GM21786 (cell line): ENCODE measurements around the gene TUBGCP6.

Experiments used
- ATAC-seq: cut with Tn5 transposase; IDR thresholded peaks from one replicate; pipeline ENCODE4 v1.9.1; 2021; ENCODE audit not compliant: unreplicated experiment

TUBGCP6 gene

DNA sequence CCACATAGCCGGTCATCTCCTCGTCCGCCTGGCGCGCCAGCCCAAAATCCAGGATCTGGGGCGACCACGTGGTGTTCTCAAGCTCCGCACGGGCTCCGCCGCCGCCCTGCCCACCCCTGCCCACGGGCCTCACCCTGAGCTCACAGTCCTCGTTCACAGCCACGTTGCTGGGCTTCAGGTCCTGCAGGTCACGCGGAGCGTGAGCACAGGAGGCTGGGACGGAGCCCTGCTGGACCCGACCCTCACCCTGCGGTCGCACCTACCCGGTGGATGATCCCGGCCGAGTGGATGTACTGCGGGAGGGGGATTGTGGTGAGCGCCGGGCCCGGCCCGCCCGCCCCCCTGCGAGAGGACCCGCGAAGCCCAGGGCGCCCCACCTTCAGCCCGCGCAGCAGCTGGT, 22.2 kb upstream of the TUBGCP6 start:
- ATAC-seq: no peak

DNA sequence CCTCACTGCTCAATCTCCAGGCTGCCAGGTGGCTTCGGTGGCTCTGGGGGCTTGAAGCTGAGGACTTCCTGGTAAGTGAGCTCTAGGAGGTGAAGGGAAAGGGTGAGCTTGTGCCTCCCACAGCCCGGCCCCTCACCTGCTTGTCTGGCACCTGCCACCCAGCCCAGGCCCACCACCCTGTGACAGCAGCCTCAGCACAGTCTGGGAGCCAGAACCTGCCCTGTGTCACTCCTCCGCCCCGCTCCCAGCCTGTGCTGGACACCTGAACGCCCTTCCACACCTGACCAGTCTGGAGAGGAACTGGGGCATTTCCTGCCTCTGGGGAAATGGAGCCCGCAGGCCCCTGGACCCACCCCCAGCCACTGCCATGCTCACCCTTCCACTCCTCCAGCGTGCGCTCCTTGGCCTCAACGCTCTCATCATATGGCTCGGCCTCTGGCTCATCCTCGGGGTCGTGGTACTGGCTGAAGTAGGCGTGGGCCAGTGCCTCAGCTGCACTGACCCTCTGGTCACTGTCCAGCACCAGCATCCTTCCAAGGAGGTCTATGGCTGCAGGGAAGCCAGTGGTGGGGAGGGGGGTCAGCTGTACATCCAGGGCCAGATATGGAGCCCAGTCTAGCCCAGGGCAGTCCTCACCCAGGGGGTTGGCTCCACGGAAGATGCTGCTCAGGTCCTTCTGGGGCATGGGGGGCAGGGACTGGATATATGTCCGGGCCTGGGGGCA, 20.3 kb upstream of the TUBGCP6 start:
- ATAC-seq: no peak

DNA sequence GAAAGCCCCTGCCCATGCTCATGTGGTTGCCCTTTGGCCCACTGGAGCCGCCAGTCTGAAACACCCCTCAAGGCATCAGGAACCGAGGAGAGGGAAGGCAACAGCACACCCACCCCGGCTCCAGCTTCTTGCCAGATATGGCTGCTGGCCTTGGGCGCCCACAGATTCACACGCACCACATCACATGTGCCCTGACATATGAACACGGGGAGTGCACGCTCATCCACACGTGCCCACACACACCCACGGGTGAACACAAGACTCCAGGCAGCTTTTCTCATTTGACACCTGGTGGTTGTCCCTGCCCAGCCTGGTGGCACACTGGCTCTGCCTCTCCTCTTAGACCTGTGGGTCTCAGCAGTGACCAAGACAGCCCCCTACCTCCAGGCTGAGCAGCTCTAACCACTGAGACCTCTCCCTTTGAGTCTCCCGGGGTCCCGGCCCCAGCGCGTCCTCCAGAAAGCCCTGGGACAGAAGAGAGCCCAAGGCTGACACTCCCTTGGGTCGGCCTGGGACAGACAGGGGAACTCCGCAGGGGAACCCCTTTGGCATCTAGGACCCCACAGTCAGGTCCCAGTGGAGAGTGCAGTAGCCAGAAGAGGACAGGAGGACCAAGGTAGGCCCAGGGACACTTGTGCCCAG, 19.4 kb upstream of the TUBGCP6 start:
- no peak for ATAC-seq

DNA sequence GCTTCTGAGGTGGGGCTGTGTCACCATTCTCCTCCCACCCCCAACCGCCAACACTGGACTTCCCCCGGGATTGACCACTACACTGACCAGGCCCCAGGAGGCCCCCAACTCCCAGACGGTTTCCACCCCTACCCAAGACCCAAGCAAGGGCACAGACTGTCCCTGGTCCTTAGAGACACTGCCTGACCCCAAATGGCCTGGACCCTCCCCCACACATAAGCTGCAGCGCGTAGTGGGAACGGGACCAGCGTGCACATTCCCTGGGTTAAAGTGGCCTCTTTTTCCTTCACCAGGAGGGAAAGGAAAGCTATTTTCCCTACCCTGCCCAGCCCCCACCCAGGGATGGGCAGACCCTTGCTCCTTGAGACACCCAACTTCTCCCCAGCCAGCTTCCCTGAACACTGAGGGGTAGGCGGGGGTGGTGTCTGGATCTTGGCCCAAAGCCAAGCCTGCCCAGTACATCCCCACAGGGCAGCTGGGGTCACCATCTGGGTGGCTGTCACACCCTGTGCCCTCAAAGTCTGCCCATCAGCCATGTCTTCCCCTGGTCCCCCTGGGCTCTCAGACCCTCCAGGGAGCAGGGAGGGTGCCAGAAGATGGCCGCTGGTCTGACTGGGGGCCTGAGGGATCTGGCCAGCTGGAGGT, 18.3 kb upstream of the TUBGCP6 start:
- no peak for ATAC-seq

DNA sequence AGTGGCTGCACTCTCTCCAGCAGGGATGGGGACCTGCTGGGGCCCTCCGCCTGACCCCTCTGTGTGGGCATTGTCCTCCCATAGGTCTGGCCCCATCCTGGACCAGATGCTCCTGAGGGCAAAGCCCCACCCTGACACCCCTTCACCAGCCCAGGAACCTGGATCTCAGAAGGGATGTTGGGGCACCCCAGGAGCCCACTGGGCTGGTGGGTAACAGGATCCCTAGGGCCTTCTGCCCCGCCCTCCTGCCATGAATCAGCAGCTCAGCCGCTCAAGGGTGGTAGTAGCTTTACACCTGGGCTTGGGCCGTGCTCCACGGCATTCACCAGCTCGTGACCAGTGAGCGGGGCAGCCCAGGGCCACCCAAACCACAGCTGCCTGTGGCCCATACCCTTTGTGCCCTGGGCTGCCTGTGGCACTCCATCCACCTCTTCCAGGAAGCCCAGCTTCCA, 17.7 kb upstream of the TUBGCP6 start:
- ATAC-seq: no peak

DNA sequence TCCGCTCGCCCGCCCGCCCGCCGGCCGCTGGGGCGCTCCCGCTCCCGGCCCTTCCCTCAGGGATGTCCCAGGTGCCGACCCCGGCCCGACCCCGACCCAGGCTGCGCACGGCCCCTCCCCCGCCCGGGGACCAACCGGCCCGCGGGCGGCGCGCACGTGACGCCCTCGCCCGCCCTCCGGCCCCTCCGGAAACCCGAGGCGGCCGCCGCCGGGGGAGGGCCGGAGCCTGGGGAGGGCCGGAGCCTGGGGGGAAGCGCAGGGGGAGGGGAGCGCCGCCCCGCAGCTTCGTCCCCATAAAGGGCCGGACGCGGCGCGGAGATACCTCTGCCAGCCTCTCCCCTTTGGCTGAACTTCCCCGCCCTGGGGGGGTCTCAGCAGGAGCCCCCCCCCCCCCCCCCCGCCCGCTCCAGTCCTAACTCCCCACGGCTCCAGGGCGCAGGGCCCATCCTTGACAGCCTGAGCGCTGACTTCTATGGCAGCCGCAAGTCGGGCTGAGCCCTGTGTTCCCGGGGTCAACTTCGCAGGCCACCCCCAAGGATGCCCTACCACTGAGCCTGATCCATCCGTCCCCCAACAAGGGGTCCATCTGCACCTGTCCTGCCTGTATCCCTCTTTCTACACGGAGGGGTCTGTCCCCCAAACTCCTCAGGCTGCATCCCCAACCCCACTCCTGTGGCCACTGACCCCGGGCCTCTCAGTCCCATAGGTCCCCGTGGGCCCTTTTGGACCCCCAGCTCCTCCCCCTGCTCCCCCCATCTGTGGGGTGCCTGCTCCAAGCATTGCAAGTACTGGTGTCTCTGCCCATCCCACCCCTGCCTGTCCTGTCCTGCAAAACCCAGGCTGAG, 17.0 kb upstream of the TUBGCP6 start, which contains the start of gene MAPK12:
TSS of gene MAPK12 (minus strand) at position 69 of the 845 bp plus-strand sequence. CDS start 174 bp downstream, outside the sequence.
- no peak for ATAC-seq

DNA sequence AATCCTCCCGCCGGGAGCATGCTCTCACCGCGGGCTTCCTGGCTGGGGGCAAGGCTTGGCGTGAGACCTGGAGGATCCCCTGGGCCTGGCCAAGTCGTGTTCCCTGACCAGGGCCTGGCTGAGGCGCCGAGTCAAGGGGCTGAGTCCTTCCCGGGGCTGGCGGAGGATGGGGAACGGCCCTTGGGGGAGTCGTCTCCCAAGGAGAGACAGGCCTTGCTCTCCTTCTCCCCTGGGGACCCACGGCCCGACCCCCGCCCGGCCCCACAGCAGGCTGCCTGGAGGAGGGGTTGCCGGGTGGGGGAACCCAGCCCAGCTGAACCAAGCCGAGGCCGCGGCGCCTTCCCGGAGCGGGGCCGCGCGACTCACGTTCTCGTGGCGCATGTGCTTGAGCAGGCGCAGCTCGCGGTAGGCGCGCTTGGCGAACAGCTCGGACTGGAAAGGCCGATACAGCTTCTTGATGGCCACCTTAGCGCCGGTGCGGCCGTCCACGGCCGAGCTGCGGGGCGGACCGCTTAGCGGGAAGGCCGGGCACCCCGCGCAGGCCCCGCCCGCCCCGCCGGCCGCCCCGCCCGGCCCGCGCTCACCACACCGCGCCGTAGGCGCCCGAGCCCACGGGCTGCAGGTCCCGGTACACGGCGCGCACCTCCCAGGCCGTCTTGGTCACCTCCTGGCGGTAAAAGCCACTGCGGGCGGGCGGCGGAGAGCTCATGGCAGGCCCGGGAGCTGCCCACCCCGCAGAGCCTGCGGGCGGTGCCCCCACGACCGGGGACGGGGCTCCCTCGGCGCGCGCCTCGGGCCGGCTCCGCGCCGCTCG, 16.2 kb upstream of the TUBGCP6 start:
- ATAC-seq: no peak

DNA sequence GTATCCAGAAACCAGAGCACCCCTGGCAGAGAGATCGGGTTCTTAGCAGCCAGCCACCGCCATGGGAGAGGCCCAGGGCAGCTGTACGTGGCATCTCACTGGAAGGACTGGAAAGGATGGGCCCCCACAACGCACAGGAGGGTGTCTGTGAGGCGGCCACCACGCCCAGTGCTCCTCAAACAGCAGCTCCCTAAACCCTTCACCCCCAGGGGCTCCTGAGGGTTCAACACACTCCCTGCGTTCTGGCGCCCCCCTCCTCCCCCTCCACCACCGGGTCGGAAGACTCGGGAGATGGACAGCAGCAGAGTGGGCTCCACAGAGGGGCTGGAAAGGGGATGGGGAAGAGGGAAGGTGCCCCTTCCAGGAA, 15.6 kb upstream of the TUBGCP6 start:
- ATAC-seq: no peak

DNA sequence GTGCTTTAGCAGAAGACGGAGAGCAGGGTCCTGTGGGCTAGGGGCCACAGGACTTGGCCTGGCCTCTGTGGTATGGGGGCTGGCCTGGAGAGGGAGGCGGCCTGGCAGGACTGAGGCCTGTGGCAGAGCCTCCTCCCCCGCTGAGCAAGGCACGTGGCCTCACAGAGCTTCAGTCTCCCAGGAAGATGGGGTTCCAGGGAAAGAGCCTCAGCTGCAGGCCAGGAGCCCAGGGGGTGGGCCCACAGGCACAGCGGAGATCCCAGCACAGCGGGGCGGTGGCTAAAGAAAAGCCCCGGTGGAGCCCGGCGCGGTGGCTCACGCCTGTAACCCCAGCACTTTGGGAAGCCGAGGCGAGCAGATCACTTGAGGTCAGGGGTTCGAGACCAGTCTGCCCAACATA, 14.5 kb upstream of the TUBGCP6 start:
- no peak for ATAC-seq

DNA sequence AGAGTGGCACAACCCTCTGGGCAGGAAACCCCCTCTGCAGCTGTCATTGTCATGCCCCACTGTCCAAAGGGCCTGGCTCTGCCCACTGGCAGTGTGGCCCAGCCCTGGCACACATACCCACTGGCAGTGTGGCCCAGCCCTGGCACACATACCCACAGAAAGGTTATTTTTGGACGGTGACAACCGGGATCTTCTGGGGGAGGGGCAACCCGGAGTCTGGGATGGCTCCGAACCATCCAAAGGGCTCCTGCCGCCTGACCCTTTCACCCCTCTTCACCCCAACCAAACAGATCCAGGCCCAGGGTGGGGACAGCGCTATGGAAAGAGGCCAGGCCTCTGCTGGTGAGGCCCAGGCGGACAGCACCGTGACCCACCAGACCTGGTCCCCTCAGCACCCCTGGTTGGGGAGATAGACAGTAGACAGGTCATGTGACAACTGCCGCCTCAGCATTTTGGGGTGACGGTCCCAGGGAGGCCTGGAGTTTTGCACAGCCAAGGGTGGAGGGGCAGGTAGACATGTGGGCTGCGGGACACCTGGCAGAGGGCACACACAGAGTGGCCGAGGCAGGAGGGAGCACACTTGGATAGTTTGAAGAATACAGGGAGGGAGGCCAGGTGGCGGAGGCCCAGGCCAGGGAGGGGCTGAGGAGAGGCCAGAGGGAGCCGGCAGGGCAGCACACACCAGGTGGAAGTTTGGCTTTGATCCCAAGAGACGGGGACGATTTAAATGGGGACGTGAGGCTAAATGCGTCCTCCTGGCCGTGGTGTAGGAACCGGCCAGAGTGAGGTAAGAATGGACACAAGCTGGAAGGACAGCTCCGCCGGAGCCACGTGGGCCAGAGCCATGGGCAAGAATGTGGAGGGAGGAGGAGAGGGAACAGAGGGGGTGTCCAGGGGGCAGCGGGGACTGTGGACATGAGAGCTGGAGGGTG, 13.8 kb upstream of the TUBGCP6 start:
- no peak for ATAC-seq

DNA sequence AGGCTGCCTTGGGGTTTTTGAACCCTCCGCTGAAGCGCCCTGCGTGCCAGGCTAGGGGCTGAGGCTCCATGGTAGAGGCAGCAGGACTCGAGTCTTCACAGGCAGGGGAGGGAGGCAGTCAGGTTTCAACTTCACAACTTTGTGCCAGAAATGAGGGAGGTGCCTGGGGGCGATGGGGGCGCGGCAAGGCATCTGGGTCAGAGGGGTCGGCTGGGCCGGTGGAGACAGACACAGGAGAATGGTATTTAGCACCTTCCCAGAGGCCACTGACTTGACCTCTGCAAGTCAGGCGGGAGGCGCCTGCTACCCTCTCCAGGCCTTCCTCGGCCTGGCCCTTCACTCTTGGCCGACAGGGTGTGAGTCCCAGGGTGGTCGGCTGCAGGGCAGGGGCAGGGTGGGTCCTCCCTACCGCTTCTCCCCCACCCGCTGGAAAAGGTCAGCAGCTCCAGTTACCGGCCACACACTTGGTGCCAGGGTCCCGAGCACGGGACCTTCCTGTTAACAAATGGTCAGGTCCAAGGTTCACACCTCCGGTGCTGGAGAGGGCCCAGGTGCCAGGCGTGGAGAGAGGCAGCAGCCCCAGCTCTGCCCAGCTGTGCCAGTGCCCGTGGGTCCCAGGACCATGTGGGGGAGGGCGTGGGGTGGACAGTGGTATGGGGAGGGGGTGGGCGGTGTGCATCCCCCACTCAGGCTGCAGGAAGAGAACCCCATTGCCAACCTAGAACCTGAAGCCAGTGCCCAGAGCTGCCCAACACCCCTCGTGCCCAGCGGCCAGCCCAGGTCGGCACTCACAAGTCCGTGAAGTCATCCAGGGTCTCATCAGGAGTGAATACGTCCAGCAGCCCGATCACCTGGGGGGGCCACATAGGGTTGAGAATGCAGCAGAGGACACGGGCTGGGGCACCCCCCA, 12.9 kb upstream of the TUBGCP6 start:
- no peak for ATAC-seq

DNA sequence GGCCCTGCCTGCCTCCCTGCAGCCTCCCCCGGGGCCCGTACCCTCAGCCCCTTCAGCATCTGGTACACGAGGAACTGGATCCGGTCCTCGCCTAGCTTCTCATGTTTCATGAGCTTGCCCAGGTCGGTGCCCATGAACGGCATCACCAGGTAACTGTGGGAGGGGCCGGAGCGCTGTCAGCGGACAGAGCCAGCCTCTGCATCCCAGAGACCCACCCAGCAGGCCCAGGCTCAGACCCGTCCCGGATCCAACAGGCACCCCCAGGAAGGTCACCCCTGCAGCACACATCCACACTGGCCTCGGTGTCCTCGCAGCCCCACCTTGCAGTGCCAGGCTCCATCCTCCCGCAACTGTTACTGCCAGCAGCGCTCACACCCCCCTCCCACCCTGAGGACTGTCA, 12.2 kb upstream of the TUBGCP6 start:
- ATAC-seq: no peak

DNA sequence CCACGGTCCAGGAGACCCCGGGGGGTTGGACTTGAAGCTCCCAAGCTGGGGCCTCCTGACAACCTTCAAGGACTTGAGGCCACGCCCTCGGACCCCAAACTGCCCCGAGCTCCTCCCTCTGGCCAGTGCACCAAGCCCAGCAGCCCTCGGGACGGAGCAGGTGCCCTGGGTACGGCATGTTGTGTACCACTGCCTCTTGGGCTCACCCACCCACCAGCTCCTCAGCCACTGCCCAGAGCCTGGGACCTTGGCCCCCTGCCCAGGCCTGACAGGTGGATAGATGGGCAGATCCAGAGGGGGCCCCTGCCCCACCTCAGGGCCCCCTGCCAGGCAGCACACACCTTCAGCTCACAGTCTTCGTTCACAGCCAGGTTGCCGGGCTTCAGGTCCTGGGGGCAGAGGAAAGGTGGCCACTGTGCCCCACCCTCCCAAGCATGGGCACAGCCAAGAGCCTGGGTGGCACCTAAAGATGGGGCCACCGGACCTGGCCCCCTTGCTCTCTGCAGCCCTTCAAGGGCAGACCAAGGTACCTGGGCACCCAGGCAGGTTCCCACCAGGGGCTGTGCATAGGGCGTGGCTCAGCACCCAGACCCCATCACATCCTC, 11.5 kb upstream of the TUBGCP6 start:
- no peak for ATAC-seq

DNA sequence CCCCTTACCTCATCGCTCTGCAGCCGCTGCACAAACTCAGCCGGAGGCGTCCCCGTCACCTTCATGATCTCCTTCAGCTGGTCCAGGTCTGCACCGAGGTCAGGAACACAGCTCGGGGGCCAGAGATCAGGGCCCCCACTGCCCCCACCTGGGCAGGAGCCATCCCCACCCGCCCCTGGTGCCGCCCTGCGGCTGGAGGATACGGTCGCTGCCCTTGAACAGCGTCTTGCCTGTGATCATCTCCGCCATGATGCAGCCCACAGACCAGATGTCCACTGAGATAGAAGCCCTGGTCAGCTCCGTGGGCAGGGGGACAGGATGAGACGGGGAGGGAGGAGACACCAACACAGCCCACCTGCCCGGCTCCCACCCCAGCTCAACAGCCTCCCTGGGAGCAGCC, 10.8 kb upstream of the TUBGCP6 start:
- ATAC-seq: no peak

DNA sequence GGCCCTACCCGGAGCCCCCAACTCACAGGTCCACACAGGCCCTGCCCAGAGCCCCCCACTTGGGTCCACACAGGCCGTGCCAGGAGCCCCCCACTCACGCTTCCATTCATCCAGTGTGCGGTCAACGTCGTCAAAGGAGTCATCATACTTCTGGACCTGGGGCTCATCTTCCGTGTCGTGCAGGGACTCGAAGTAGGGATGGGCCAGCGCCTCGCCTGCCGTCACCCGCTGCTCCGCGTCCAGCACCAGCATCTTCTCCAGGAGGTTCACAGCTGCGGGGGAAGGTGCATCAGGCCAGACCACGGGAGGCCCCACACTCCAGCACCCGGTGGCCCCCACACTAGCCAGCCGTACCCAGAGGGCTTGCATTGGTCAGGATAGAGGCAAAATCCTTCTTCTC, 10.3 kb upstream of the TUBGCP6 start:
- ATAC-seq: no peak

DNA sequence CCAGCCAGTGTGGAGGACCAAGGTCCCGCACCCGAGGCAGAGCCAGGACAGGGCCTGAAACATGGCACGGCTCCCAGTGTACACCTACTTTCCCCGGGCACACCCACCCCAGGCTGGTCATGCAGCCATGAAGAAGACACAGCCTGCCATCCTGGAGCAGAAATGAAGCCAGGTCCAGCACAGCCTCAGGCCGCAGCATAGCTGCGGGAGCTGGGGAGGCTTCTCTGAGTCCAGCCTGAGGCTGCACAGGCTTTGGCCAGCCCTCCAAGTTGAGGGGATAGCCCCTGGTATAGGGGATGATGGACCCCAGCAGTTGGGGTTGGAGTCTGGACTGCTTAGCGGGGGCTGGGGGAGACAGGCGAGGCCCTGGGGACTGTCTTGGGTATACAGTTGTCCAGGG, 9.1 kb upstream of the TUBGCP6 start:
- ATAC-seq: no peak

DNA sequence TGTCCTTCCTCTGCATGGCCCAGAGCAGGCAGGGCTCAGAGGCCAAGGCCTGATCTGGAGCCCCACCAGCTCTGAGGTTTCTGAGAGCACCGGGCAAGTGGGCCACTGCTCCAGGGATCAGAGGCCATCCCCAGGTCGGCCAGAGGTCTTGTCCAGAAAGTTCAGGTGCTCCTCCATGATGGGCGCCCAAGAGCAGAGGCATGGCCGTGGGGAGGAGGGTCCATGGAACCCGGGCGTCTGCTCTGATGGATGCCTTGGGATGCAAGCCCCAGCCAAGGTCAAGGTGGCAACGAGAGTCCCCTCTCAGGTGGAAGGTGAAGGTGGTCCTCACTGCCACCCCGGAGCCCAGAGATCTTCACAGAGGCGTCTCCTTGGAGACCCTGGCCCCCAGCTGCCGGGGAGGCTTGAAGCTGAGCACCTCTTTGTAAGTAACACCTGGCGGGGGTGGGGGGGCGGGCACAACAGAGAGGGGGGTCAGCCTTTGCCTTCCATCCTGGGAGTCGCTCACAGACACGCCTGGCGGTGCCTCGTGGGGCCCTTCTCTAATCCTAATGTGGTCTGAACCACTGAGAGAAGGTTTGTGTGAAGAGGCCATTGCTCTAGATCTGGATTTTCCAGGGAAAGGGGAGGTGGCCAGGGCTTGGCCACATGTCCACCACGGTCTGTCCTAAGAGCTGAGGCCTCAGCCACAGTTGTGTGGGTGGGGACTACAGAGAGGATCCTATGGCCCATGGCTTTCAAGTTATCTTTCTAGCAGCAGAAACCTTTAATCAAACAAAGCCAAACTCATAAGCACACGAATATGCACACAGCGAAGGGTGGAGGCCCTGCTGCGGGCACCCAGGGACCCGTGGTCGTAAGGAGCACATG, 8.5 kb upstream of the TUBGCP6 start:
- ATAC-seq: no peak
